HepG2 (cell line): ENCODE data around the gene CCSER2. TPM values are rescaled to one million over a fixed set of nuclear protein-coding genes. Genes with fewer than 3 reads are reported as not detected.

Source experiments
- ATAC-seq: fragments of 200-7000 bp; cut with Tn5 transposase; 3 replicates; pipeline ENCODE4 v1.9.1; 2020; ENCODE audit warnings: mild to moderate bottlenecking, moderate library complexity
- BruUV-seq: library from RNA; stranded (reverse); fragments of 400-500 nt; replicated peaks from 2 replicates; lab custom pipeline; 2021; lab: Mats Ljungman, UMichigan
- CTCF ChIA-PET: fragments of 300-600 bp; formaldehyde crosslinking; extraction: SDS; loops from one replicate; lab custom pipeline; 2021; ENCODE audit warnings: low total read pairs, inconsistent platforms, low intra/inter-chr PET ratio; lab: Yijun Ruan, JAX
- POLR2A ChIA-PET: fragments of 350-600 bp; sonication (Branson Sonifier 250); formaldehyde crosslinking; loops from one replicate; lab custom pipeline; 2020; ENCODE audit warnings: antibody characterized with exemption, inconsistent platforms; lab: Yijun Ruan, JAX
- DNase-seq: peaks from one replicate; pipeline ENCODE4 v3.0.0-alpha.2; 2015; ENCODE audit warnings: low spot score
- FAIRE-seq: peaks from 3 replicates; lab custom pipeline; 2011; peaks lifted over from hg19 to GRCh38; lab: Jason Lieb, UNC
- H2AFZ ChIP-seq: one replicate; pipeline ENCODE4 v1.6.1; 2011; ENCODE audit warnings: low read length, inconsistent platforms
- H3K27ac ChIP-seq: fragments of 300-600 bp; 3 replicates; pipeline ENCODE4 v1.8.0; 2011; ENCODE audit warnings: mixed run types, mild to moderate bottlenecking, mixed read lengths, low read length, inconsistent platforms; ENCODE audit not compliant: insufficient read depth; ENCODE audit errors: extremely low read length
- H3K27me3 ChIP-seq, 2 experiments: fragments of 200-600 bp in 1 of 2; 2 replicates in 1 of 2; 3 replicates in 1 of 2; pipeline versions ENCODE4 v1.6.0 to v1.8.0; 2011; ENCODE audit warnings: low read length in 2 of 2, mild to moderate bottlenecking in 2 of 2, moderate library complexity in 2 of 2, inconsistent platforms in 1 of 2; ENCODE audit not compliant: insufficient read depth in 2 of 2, control insufficient read depth in 1 of 2
- H3K36me3 ChIP-seq, 2 experiments: fragments of 200-600 bp in 1 of 2; replicated peaks in 1 of 2; 2 replicates in 1 of 2; 3 replicates in 1 of 2; pipeline versions ENCODE4 v1.5.1 to v1.8.0; 2011; ENCODE audit warnings: low read length in 2 of 2, inconsistent platforms in 1 of 2; ENCODE audit not compliant: insufficient read depth in 2 of 2, control insufficient read depth in 1 of 2
- H3K4me1 ChIP-seq: 2 replicates; pipeline ENCODE4 v1.5.1; 2012; ENCODE audit warnings: low read length, inconsistent platforms; ENCODE audit not compliant: insufficient read depth
- H3K4me2 ChIP-seq: 2 replicates; pipeline ENCODE4 v1.6.0; 2011; ENCODE audit warnings: low read depth, low read length, inconsistent platforms
- H3K4me3 ChIP-seq, 3 experiments: fragments of 200-600 bp in 1 of 3; sonication (generic), shearing (Covaris generic) in 1 of 3; replicated peaks in 1 of 3; 2 replicates each; pipeline ENCODE4 v1.5.1; 2011 to 2016; ENCODE audit warnings: low read length in 3 of 3, inconsistent platforms in 2 of 3, low read depth in 2 of 3, mild to moderate bottlenecking in 2 of 3, control low read depth in 1 of 3, mixed read lengths in 1 of 3; ENCODE audit not compliant: insufficient read depth in 1 of 3
- H3K79me2 ChIP-seq: one replicate; pipeline ENCODE4 v1.6.1; 2011; ENCODE audit warnings: low read length, inconsistent platforms; ENCODE audit not compliant: insufficient read depth
- H3K9ac ChIP-seq: 2 replicates; pipeline ENCODE4 v1.6.0; 2011; ENCODE audit warnings: mild to moderate bottlenecking, low read depth, low read length, inconsistent platforms; ENCODE audit not compliant: insufficient read depth
- H3K9me3 ChIP-seq: 2 replicates; pipeline ENCODE4 v1.5.1; 2012; ENCODE audit warnings: mild to moderate bottlenecking, low read length
- H4K20me1 ChIP-seq: 2 replicates; pipeline ENCODE4 v1.6.0; 2011; ENCODE audit warnings: inconsistent platforms, mild to moderate bottlenecking, low read length, moderate library complexity; ENCODE audit not compliant: insufficient read depth
- ATAD3A ChIP-seq: sonication (generic); formaldehyde crosslinking; IDR thresholded peaks from 2 replicates; pipeline ENCODE4 v1.4.0; 2020; ENCODE audit warnings: missing genetic modification reagents
- CTCF ChIP-seq: sonication (generic); formaldehyde crosslinking; IDR thresholded peaks from 2 replicates; pipeline ENCODE4 v1.5.0; 2020; ENCODE audit warnings: mild to moderate bottlenecking, missing genetic modification reagents, moderate library complexity
- IRX3 ChIP-seq: sonication (generic); formaldehyde crosslinking; IDR thresholded peaks from 2 replicates; pipeline ENCODE4 v1.8.1; 2023; ENCODE audit warnings: mild to moderate bottlenecking, low read depth, missing genetic modification reagents, borderline replicate concordance
- LBX2 ChIP-seq: sonication (generic); formaldehyde crosslinking; IDR thresholded peaks from 2 replicates; pipeline ENCODE4 v1.5.0; 2020; ENCODE audit warnings: missing genetic modification reagents, mild to moderate bottlenecking, borderline replicate concordance
- NCOA1 ChIP-seq: sonication (generic); formaldehyde crosslinking; IDR thresholded peaks from 2 replicates; pipeline ENCODE4 v1.9.0; 2021; ENCODE audit warnings: missing genetic modification reagents
- PLRG1 ChIP-seq: fragments of 450-650 bp; conservative IDR thresholded peaks from 2 replicates; pipeline ENCODE4 v1.6.1; 2016
- ZBTB1 ChIP-seq: sonication (generic); formaldehyde crosslinking; IDR thresholded peaks from 2 replicates; pipeline ENCODE4 v1.4.0; 2020; ENCODE audit warnings: missing genetic modification reagents, borderline replicate concordance
- ZNF317 ChIP-seq: sonication (generic); formaldehyde crosslinking; IDR thresholded peaks from 2 replicates; pipeline ENCODE4 v1.5.0; 2020; ENCODE audit warnings: mild to moderate bottlenecking, missing genetic modification reagents
- ZNF580 ChIP-seq: IDR thresholded peaks from 2 replicates; pipeline ENCODE4 v1.6.1; 2016; ENCODE audit warnings: low read depth, borderline replicate concordance
- ZSCAN30 ChIP-seq: sonication (generic); formaldehyde crosslinking; IDR thresholded peaks from 2 replicates; pipeline ENCODE4 v1.5.0; 2020; ENCODE audit warnings: mild to moderate bottlenecking, missing genetic modification reagents
- WGBS: methylation state at CpG from one replicate; pipeline ENCODE4 v1.1.6; 2017; ENCODE audit warnings: low lambda C conversion rate; 5-methylcytosine and 5-hydroxymethylcytosine counted together
- in situ Hi-C: cut with HindIII; loops from 2 replicates; pipeline ENCODE4 v1.10.0; 2017; ENCODE audit warnings: low pct_unique_long_range_greater_than_20kb; ENCODE audit not compliant: extremely low pct_ligation_motif_present
- intact Hi-C: fragments of 100-400 bp; cut with micrococcal nuclease; formaldehyde crosslinking; loops from one replicate; pipeline ENCODE4 v1.10.0; 2022; ENCODE audit not compliant: unreplicated experiment
- polyA plus RNA-seq, 8 experiments: library from polyadenylated mRNA; depleted of rRNA in 3 of 8; stranded (reverse) in 7 of 8; unstranded in 1 of 8; fragments of >200 nt; fragmentation: Illumina TruSeq in 4 of 8; extraction: Trizol in 4 of 8; gene quantifications; 2 replicates each; pipeline versions ENCODE4 v1.2.1 to v1.2.3, GENCODE V29; 2011 to 2016; ENCODE audit warnings: low read depth in 4 of 8, missing spikeins in 1 of 8, mixed read lengths in 1 of 8; ENCODE audit not compliant: insufficient read depth in 1 of 8
- total RNA-seq, 5 experiments: library from RNA; depleted of rRNA; stranded (reverse); fragments of >200 nt; fragmentation: Illumina TruSeq; extraction: Trizol; gene quantifications; 2 replicates each; pipeline ENCODE4 v1.2.3, GENCODE V29; 2016; ENCODE audit warnings: low read depth in 1 of 5

Gene CCSER2
- total and polyA plus RNA-seq, 2 of the 13 experiments (the other 11 are each of a cell fraction or from before 2014, with no cell fraction given), result 13.3 to 17.2 TPM

GRCh38 chr10:84551437-84552120, 223.2 kb downstream of the CCSER2 start:
- Histone ChIP-seq H3K36me3 (no peaks in the 10 kb centered on the region), H3K9ac (no peak overlapping the region), H3K27ac (no peak overlapping the region), H3K4me1 (no peaks in the 10 kb centered on the region), H3K4me3 (no peak overlapping the region), H3K27me3 (peaks cover 0 to 38% of the 10 kb centered on the region in 2 experiments; a peak in 3 of 5 replicates), H4K20me1 (no peaks in the 10 kb centered on the region), H2AFZ (no peak overlapping the region), H3K9me3 (no peaks in the 10 kb centered on the region), H3K79me2 (no peaks in the 10 kb centered on the region), H3K4me2 (no peak overlapping the region)
- no TSS peak for BruUV-seq
- in situ Hi-C loops (no loop called here), intact Hi-C loops (no loop called here)
- ChIA-PET CTCF (no interaction called here), POLR2A (no interaction called here)
- WGBS, result 20% methylated on average over 6 of the region's 6 CpGs
- ATAC-seq, result peak; percentile 63
- DNase-seq, result no peak
- FAIRE-seq, result no peak
- no peak for TF ChIP-seq ZNF317 (CRISPR knock-in tag)
- TF ChIP-seq ZSCAN30 (CRISPR knock-in tag), result no peak
- TF ChIP-seq ZBTB1 (CRISPR knock-in tag), result no peak
- no peak for TF ChIP-seq NCOA1 (CRISPR knock-in tag)
- TF ChIP-seq IRX3 (CRISPR knock-in tag), result no peak
- TF ChIP-seq ATAD3A (CRISPR knock-in tag), result no peak
- TF ChIP-seq ZNF580, result no peak
- TF ChIP-seq PLRG1, result no peak

- Histone ChIP-seq H3K9ac (no peak overlapping the region), H3K27ac (no peak overlapping the region), H3K36me3 (no peaks in the 10 kb centered on the region), H3K27me3 (peaks cover 0 to 31% of the 10 kb centered on the region in 2 experiments; a peak in 2 of 5 replicates), H3K4me2 (no peak overlapping the region), H3K79me2 (no peaks in the 10 kb centered on the region), H3K4me1 (no peaks in the 10 kb centered on the region), H3K9me3 (no peaks in the 10 kb centered on the region), H3K4me3 (no peak overlapping the region), H2AFZ (no peak overlapping the region), H4K20me1 (no peaks in the 10 kb centered on the region)
- 0% methylated on average over 3 of the region's 3 CpGs for WGBS
- ATAC-seq, result peak; percentile 48; the same call in 1 of the 3 replicates
- TF ChIP-seq LBX2 (CRISPR knock-in tag) (no peak), CTCF (CRISPR knock-in tag) (peak; percentile 29; the same call in 1 of the 2 replicates)
- no peak for DNase-seq
- in situ Hi-C loops (no loop called here), intact Hi-C loops (no loop called here)
- no TSS peak for BruUV-seq
- CTCF ChIA-PET, result no interaction called here
- FAIRE-seq, result no peak
- POLR2A ChIA-PET, result no interaction called here
Observed at GRCh38 chr10:84552478-84552877, 224.1 kb downstream of the CCSER2 start.
